ENCODE data around the gene CUZD1.
"Not testable (repeated sequence)": the region's sequence is repeated elsewhere in the genome, so short reads cannot be mapped to it uniquely, and the experiment has no call there.

The CUZD1 gene, protein sequence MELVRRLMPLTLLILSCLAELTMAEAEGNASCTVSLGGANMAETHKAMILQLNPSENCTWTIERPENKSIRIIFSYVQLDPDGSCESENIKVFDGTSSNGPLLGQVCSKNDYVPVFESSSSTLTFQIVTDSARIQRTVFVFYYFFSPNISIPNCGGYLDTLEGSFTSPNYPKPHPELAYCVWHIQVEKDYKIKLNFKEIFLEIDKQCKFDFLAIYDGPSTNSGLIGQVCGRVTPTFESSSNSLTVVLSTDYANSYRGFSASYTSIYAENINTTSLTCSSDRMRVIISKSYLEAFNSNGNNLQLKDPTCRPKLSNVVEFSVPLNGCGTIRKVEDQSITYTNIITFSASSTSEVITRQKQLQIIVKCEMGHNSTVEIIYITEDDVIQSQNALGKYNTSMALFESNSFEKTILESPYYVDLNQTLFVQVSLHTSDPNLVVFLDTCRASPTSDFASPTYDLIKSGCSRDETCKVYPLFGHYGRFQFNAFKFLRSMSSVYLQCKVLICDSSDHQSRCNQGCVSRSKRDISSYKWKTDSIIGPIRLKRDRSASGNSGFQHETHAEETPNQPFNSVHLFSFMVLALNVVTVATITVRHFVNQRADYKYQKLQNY

GRCh38 chr10:122845783-122846332, at the start of gene CUZD1:
Gene CUZD1 (minus strand): TSS chr10:122845857. CDS start chr10:122845843, 14 bp downstream.
- DNase-seq (ENCODE audit: low read depth in 2 of 2) = no peak

GRCh38 chr10:122894261-122894944, 48.7 kb upstream of the CUZD1 start:
- no peak for DNase-seq (ENCODE audit: low read depth in 2 of 2)

GRCh38 chr10:122884166-122884565, 38.5 kb upstream of the CUZD1 start:
- DNase-seq (ENCODE audit: low read depth in 2 of 2) = no peak

DNA sequence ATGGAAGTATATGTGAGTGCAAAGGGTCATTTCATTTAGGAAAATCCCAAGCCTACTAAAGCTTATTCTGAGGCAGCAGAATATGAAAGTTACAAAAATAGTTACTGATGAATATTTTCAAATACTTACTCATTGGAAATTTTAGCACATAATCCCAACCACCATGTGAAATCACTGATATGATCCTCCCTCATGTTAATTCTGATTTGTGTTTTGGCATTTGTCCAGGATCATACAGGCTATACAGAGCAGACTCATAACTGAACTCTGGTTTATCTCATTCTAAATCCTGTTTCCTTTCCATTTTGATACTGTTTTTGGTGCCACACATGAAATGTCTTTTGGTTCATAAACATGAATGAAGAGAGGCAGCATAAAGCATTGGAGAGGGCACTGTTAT, 37.1 kb upstream of the CUZD1 start:
- DNase-seq (ENCODE audit: low read depth in 2 of 2) = no peak

DNA sequence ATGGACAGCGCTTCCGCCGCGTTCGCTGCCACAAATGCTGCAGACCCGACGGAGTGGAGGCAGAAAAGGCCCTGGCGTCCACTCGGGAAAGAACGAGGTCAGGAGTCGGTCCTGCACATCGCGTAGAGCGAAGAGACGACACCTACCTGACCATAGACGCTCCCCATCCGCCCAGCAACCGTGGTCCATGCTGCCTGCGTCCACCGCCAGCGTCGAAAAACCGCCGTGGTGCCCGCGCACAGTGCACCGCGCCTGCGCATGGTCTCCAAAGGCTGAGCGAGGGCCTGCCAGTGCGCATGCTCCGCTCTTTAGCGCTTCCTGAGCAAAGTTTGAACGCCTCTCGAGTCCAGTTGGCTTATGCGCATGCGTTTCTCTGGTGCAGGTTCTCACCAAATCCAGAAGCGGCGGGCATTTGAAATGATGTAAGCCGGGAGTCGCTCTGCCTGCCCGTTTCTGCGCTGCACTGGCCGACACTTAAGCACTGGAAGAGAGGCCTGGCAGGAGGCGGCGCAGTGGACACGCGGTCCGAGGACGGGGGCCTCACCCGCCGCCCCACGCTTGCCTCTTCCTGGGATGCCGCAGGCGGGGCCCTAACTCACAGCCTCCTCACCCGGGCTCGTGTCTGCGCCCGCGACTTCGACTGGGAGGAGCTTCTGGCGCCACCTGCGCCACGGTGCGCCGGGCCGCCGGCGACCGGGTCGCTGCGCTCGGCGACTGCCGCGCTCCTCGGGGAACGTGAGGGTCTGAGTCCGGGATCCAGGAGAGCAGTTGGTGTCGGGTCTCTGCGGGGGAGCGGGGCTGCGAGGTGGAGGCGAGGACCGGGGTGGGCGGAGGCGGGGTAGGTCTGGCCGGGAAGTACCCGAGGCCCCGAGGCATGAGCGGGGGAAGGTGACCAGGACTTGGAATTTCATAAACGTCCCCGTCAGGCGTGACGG, 33.9 kb upstream of the CUZD1 start, which contains the start of gene FAM24B:
TSS of gene FAM24B (minus strand) at position 243 of the 935 bp plus-strand sequence. CDS start 29,066 bp downstream, outside the sequence.
- DNase-seq (ENCODE audit: low read depth in 2 of 2) = peak; percentile 92 to 95

DNA sequence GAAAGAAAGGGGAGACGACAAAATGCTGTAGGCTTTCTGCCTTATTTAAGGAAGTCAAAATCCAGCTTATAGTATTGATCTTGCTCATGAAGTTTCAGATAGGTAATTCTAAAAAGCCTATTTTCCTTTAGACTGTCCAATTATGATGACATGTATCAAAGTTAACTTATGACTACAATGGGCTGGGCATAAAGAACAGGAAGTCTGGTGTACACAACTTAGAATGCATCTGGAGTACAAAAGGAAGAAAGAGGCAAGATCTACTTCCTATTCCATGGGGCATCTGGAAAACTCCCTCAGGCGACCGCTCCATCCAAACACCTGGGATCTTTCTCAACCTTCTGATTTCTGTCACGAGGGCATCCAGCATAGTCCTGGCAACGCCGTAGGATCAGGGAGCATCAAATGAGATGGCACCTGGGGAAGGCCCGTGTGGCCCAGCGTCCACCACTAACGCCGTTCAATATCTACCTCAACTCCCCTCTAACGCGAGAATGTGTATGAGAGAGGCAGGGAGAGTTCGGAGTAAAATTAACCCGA, 33.2 kb upstream of the CUZD1 start:
- DNase-seq (ENCODE audit: low read depth in 2 of 2) = no peak

GRCh38 chr10:122877264-122877663, 31.6 kb upstream of the CUZD1 start:
- DNase-seq (ENCODE audit: low read depth in 2 of 2) = no peak

- no peak for DNase-seq (ENCODE audit: low read depth in 2 of 2)
Measured at GRCh38 chr10:122876467-122876855, 30.8 kb upstream of the CUZD1 start.

GRCh38 chr10:122875843-122876466, 30.3 kb upstream of the CUZD1 start:
- no peak for DNase-seq (ENCODE audit: low read depth in 2 of 2)

DNA sequence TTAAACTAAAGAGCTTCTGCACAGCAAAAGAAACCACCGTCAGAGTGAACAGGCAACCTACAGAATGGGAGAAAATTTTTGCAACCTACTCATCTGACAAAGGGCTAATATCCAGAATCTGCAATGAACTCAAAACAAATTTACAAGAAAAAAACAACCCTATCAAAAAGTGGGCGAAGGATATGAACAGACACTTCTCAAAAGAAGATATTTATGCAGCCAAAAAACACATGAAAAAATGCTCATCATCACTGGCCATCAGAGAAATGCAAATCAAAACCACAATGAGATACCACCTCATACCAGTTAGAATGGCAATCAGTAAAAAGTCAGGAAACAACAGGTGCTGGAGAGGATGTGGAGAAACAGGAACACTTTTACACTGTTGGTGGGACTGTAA, 26.3 kb upstream of the CUZD1 start:
- DNase-seq (ENCODE audit: low read depth in 2 of 2) = not testable (repeated sequence)

- not testable (repeated sequence) for DNase-seq (ENCODE audit: low read depth in 2 of 2)
Measured at GRCh38 chr10:122868768-122869167, 23.1 kb upstream of the CUZD1 start.

GRCh38 chr10:122866757-122867482, 21.3 kb upstream of the CUZD1 start:
- DNase-seq (ENCODE audit: low read depth in 2 of 2) = not testable (repeated sequence)

- DNase-seq (ENCODE audit: low read depth in 2 of 2) = no peak
Measured at GRCh38 chr10:122864901-122865300, 19.2 kb upstream of the CUZD1 start.

DNA sequence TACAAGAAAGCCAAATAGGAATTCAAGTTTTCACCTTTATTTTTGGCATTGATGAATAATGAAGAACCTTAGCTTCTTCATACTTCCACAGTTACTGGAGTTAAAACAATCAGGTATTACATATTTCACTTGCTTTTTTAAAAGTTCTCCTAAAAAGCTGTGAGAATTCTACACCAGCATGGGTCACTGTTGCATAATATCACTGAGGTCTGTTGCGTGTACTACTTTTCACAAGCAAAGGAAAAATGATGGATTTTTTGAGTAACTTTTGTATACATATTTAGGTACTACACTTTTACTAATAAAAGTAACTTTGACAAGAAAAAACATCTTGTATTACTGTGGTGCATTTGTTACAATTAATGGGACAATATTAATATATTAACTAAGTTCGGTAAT, 18.5 kb upstream of the CUZD1 start:
- DNase-seq (ENCODE audit: low read depth in 2 of 2) = no peak

GRCh38 chr10:122863216-122864193, 17.8 kb upstream of the CUZD1 start:
- DNase-seq (ENCODE audit: low read depth in 2 of 2) = no peak

DNA sequence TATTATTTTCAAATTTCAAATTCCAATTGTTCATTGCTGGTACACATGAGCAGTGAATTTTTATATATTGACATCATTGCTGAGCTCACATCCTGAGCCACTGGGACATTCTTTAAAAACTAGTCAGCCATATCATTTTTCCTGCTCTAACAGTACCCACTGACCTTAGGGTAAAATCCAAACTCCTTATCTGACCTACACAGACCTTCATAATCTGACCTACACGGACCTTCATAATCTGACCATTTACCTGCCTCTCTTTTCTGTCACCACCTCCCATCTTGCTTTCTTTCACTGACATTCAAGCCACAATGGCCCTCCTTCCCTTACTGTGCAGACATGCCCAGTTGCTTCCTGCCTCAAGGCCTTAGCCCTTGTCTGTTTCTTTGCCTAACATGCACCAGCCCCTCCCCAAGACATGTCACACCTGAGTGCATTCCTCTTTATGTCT, 16.1 kb upstream of the CUZD1 start:
- no peak for DNase-seq (ENCODE audit: low read depth in 2 of 2)

GRCh38 chr10:122859527-122859926, 13.9 kb upstream of the CUZD1 start:
- no peak for DNase-seq (ENCODE audit: low read depth in 2 of 2)

- DNase-seq (ENCODE audit: low read depth in 2 of 2) = not testable (repeated sequence)
Measured at GRCh38 chr10:122858042-122858441, 12.4 kb upstream of the CUZD1 start.
